HG02970 (cell line): ENCODE measurements around the gene SGMS1.

ENCODE experiments used
- ATAC-seq: cut with Tn5 transposase; IDR thresholded peaks from one replicate; pipeline ENCODE4 v1.9.1; 2021; ENCODE audit warnings: mild to moderate bottlenecking, moderate library complexity, moderate number of reproducible peaks; ENCODE audit not compliant: unreplicated experiment, low FRiP score

Gene SGMS1

GRCh38 chr10:50407076-50407801 is 216.5 kb downstream of the SGMS1 start:
- no peak for ATAC-seq

- ATAC-seq = no peak
Observed at GRCh38 chr10:50406457-50407070, 217.2 kb downstream of the SGMS1 start.

GRCh38 chr10:50405723-50406122 is 218.0 kb downstream of the SGMS1 start:
- ATAC-seq = no peak

- no peak for ATAC-seq
Observed at GRCh38 chr10:50404021-50404773, 219.6 kb downstream of the SGMS1 start.

- ATAC-seq = no peak
Observed at GRCh38 chr10:50403074-50403473, 220.7 kb downstream of the SGMS1 start.

GRCh38 chr10:50402466-50402865 is 221.3 kb downstream of the SGMS1 start:
- no peak for ATAC-seq

GRCh38 chr10:50400694-50401093 is 223.1 kb downstream of the SGMS1 start:
- ATAC-seq = no peak

- no peak for ATAC-seq
Observed at GRCh38 chr10:50398823-50399222, 224.9 kb downstream of the SGMS1 start.

- no peak for ATAC-seq
Observed at GRCh38 chr10:50398381-50398780, 225.4 kb downstream of the SGMS1 start.

- ATAC-seq = no peak
Observed at GRCh38 chr10:50397312-50398140, 226.2 kb downstream of the SGMS1 start.

GRCh38 chr10:50396491-50397311 is 227.1 kb downstream of the SGMS1 start:
- no peak for ATAC-seq

- ATAC-seq = no peak
Observed at GRCh38 chr10:50395851-50396250, 227.9 kb downstream of the SGMS1 start.

- no peak for ATAC-seq
Observed at GRCh38 chr10:50395271-50395670, 228.5 kb downstream of the SGMS1 start.

- no peak for ATAC-seq
Observed at GRCh38 chr10:50394832-50395231, 228.9 kb downstream of the SGMS1 start.

GRCh38 chr10:50393784-50394467 is 229.8 kb downstream of the SGMS1 start:
- no peak for ATAC-seq

- no peak for ATAC-seq
Observed at GRCh38 chr10:50392966-50393718, 230.6 kb downstream of the SGMS1 start.

GRCh38 chr10:50392426-50392825 is 231.3 kb downstream of the SGMS1 start:
- ATAC-seq = no peak

- no peak for ATAC-seq
Observed at GRCh38 chr10:50390302-50390701, 233.5 kb downstream of the SGMS1 start.

GRCh38 chr10:50388181-50388580 is 235.6 kb downstream of the SGMS1 start:
- no peak for ATAC-seq
